ENCODE results near the gene ZNF609. TPM values are rescaled to one million over a fixed set of nuclear protein-coding genes. Genes with fewer than 3 reads are reported as not detected.
A peak's percentile ranks its signal among the peaks of the same experiment; 100 is the strongest.

ZNF609 gene
- total RNA-seq, 4 donors from 2014 or later = 38.3 to 53.7 (median 45.3) TPM

- Histone ChIP-seq H3K27me3 (no peaks in the 10 kb centered on the region), H3K27ac (replicated peaks in 1 of 4) (peak overlapping the region in 1 of 4 donors; percentile 30), H3K4me1 (peaks cover 10 to 24% (median 23%) of the 10 kb centered on the region in 4 donors), H3K36me3 (peaks cover 0 to 36% (median 9%) of the 10 kb centered on the region in 4 donors), H3K9me3 (no peaks in the 10 kb centered on the region), H3K4me3 (no peak overlapping the region)
- intact Hi-C loops (cut with DNase I) = no loop called here
- WGBS = 88% methylated on average over 10 of the region's 10 CpGs
- TF ChIP-seq POLR2A (IDR thresholded peaks at IDR 0.05; ENCODE audit: low read depth) (no peak), EP300 (IDR thresholded peaks at IDR 0.05) (no peak), CTCF (IDR thresholded peaks at IDR 0.05) (no peak), POLR2AphosphoS5 (IDR thresholded peaks at IDR 0.05) (no peak)
- DNase-seq (ENCODE audit: extremely low spot score) = no peak
These were observed 245.9 kb downstream of the ZNF609 start for GRCh38 chr15:64706011-64706911.

GRCh38 chr15:64710676-64711428 lies 250.5 kb downstream of the ZNF609 start:
- H3K27ac ChIP-seq (replicated peaks in 1 of 4) = peak overlapping the region in 1 of 4 donors; percentile 36
- H3K36me3 ChIP-seq = peaks cover 8 to 65% (median 39%) of the 10 kb centered on the region in 4 donors
- WGBS = 93% methylated on average over 7 of the region's 7 CpGs

GRCh38 chr15:64712353-64712752 lies 252.0 kb downstream of the ZNF609 start:
- 88% methylated on average over 2 of the region's 2 CpGs for WGBS
- Histone ChIP-seq H3K4me1 (peaks cover 0 to 6% (median 2%) of the 10 kb centered on the region in 4 donors), H3K36me3 (peaks cover 18 to 69% (median 53%) of the 10 kb centered on the region in 4 donors), H3K9me3 (no peaks in the 10 kb centered on the region), H3K27ac (replicated peaks in 1 of 4) (no peak overlapping the region), H3K4me3 (no peak overlapping the region), H3K27me3 (no peaks in the 10 kb centered on the region)
- DNase-seq (ENCODE audit: extremely low spot score) = no peak
- intact Hi-C loops (cut with DNase I) = no loop called here
- TF ChIP-seq POLR2A (IDR thresholded peaks at IDR 0.05; ENCODE audit: low read depth) = no peak

More at GRCh38 chr15:64710676-64711428, 250.5 kb downstream of the ZNF609 start:
- TF ChIP-seq CTCF (IDR thresholded peaks at IDR 0.05) = no peak
- TF ChIP-seq EP300 (IDR thresholded peaks at IDR 0.05) = no peak
- no peak for DNase-seq (ENCODE audit: extremely low spot score)
- no peaks in the 10 kb centered on the region for H3K9me3 ChIP-seq
- H3K27me3 ChIP-seq = no peaks in the 10 kb centered on the region
- H3K4me3 ChIP-seq = no peak overlapping the region
- peaks cover 0 to 4% (median 0%) of the 10 kb centered on the region in 4 donors for H3K4me1 ChIP-seq
- intact Hi-C loops (cut with DNase I) = no loop called here

GRCh38 chr15:64713592-64713991 lies 253.2 kb downstream of the ZNF609 start:
- Histone ChIP-seq H3K4me3 (no peak overlapping the region), H3K27me3 (no peaks in the 10 kb centered on the region), H3K9me3 (no peaks in the 10 kb centered on the region), H3K36me3 (peaks cover 19 to 73% (median 55%) of the 10 kb centered on the region in 4 donors), H3K4me1 (peaks cover 8 to 18% (median 12%) of the 10 kb centered on the region in 4 donors), H3K27ac (replicated peaks in 1 of 4) (no peak overlapping the region)
- TF ChIP-seq POLR2AphosphoS5 (IDR thresholded peaks at IDR 0.05) = no peak
- TF ChIP-seq CTCF (IDR thresholded peaks at IDR 0.05) = no peak
- no peak for TF ChIP-seq POLR2A (IDR thresholded peaks at IDR 0.05; ENCODE audit: low read depth)
- TF ChIP-seq EP300 (IDR thresholded peaks at IDR 0.05) = no peak
- WGBS = 83% methylated on average over 6 of the region's 6 CpGs
- DNase-seq (ENCODE audit: extremely low spot score) = no peak
- intact Hi-C loops (cut with DNase I) = no loop called here

- Histone ChIP-seq H3K4me3 (no peak overlapping the region), H3K9me3 (no peaks in the 10 kb centered on the region), H3K4me1 (peaks cover 19 to 29% (median 26%) of the 10 kb centered on the region in 4 donors), H3K36me3 (peaks cover 19 to 56% (median 49%) of the 10 kb centered on the region in 4 donors), H3K27me3 (no peaks in the 10 kb centered on the region), H3K27ac (replicated peaks in 1 of 4) (peak overlapping the region in 2 of 4 donors; percentile 72 to 75)
- WGBS = 88% methylated on average over 2 of the region's 2 CpGs
- intact Hi-C loops (cut with DNase I) = no loop called here
- TF ChIP-seq POLR2AphosphoS5 (IDR thresholded peaks at IDR 0.05) (no peak), CTCF (IDR thresholded peaks at IDR 0.05) (no peak), POLR2A (IDR thresholded peaks at IDR 0.05; ENCODE audit: low read depth) (no peak), EP300 (IDR thresholded peaks at IDR 0.05) (no peak)
- no peak for DNase-seq (ENCODE audit: extremely low spot score)
These were observed 256.1 kb downstream of the ZNF609 start for GRCh38 chr15:64716452-64716851.
